Keratinocyte (primary cell): ENCODE results near the gene ZNF275.

ENCODE experiments used
- CTCF ChIP-seq, 3 experiments: IDR thresholded peaks in 1 of 3; conservative IDR thresholded peaks in 1 of 3; optimal IDR thresholded peaks in 1 of 3; 2 replicates in 2 of 3; 3 replicates in 1 of 3; pipeline versions ENCODE3 to v1.5.1; 2011; ENCODE audit warnings: low read length in 3 of 3, mild to moderate bottlenecking in 3 of 3, moderate library complexity in 2 of 3, control low read depth in 1 of 3, inconsistent platforms in 1 of 3; ENCODE audit not compliant: insufficient read depth in 2 of 3; ENCODE audit errors: extremely low read depth in 1 of 3
- EZH2 ChIP-seq: IDR thresholded peaks from one replicate; pipeline ENCODE4 v1.6.1; 2012; ENCODE audit warnings: inconsistent platforms, mild to moderate bottlenecking, low read length, moderate library complexity

GRCh38 chrX:153396320-153397195, 62.6 kb downstream of the ZNF275 start:
- TF ChIP-seq CTCF (optimal IDR thresholded peaks at IDR 0.05 in 1 of 3, IDR thresholded peaks at IDR 0.05 in 1 of 3, conservative IDR thresholded peaks at IDR 0.05 in 1 of 3; ENCODE audit: extremely low read depth in 1 of 3, insufficient read depth in 2 of 3, low read length in 3 of 3) (no peak), EZH2 (no peak)
